IPS DF 6.9 (cell line): ENCODE measurements around the gene IRAK1BP1.

Experiments
- DNase-seq: peaks from one replicate; pipeline ENCODE4 v3.0.0-alpha.2; 2013; ENCODE audit warnings: low read depth, low spot score
- H3K27ac ChIP-seq: one replicate; pipeline ENCODE4 v1.5.1; 2013; ENCODE audit warnings: low read length, control low read depth
- H3K27me3 ChIP-seq: 2 replicates; pipeline ENCODE4 v1.6.1; 2013; ENCODE audit warnings: mild to moderate bottlenecking, low read length; ENCODE audit not compliant: control insufficient read depth, insufficient read depth
- H3K36me3 ChIP-seq: 2 replicates; pipeline ENCODE4 v1.6.1; 2013; ENCODE audit warnings: low read length; ENCODE audit not compliant: control insufficient read depth, insufficient read depth
- H3K4me1 ChIP-seq: 2 replicates; pipeline ENCODE4 v1.6.1; 2013; ENCODE audit warnings: low read length; ENCODE audit not compliant: control insufficient read depth, insufficient read depth
- H3K4me3 ChIP-seq: 2 replicates; pipeline ENCODE4 v1.5.1; 2013; ENCODE audit warnings: mild to moderate bottlenecking, low read length
- H3K9me3 ChIP-seq: 2 replicates; pipeline ENCODE4 v1.6.1; 2013; ENCODE audit warnings: low read length, inconsistent platforms; ENCODE audit not compliant: control insufficient read depth, insufficient read depth
- WGBS: extraction: QIAGEN DNeasy Blood & Tissue Kit; methylation state at CpG from one replicate; pipeline ENCODE4 v1.1.7; 2013; ENCODE audit warnings: mixed read lengths, missing lambda C conversion rate; ENCODE audit not compliant: insufficient read length, insufficient coverage; 5-methylcytosine and 5-hydroxymethylcytosine counted together

The IRAK1BP1 gene

DNA sequence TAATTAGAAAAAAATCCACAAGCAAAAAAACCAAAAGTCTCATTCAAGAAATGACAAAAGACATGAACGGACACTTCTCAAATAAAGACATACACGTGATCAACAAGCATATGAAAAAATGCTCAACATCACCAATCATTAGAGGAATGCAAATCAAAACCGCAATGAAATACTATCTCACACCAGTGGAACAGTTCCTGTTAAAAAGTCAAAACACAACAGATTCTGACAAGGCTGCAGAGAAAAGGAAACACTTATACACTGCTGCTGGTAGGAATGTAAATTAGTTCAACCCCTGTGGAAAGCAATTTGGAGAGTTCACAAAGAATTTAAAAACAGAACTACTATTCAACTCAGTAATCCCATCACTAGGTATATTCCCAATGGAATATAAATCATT is 58.0 kb downstream of the IRAK1BP1 start:
- no peaks in the 10 kb centered on the region for H3K4me1 ChIP-seq
- DNase-seq: no peak
- no peak overlapping the region for H3K27ac ChIP-seq
- peaks cover 2% of the 10 kb centered on the region; the same call in 1 of the 2 replicates for H3K9me3 ChIP-seq
- no CpG with 5 or more reads among the region's 3 CpGs for WGBS
- no peak overlapping the region for H3K4me3 ChIP-seq
- H3K36me3 ChIP-seq: no peaks in the 10 kb centered on the region
- H3K27me3 ChIP-seq: no peaks in the 10 kb centered on the region

DNA sequence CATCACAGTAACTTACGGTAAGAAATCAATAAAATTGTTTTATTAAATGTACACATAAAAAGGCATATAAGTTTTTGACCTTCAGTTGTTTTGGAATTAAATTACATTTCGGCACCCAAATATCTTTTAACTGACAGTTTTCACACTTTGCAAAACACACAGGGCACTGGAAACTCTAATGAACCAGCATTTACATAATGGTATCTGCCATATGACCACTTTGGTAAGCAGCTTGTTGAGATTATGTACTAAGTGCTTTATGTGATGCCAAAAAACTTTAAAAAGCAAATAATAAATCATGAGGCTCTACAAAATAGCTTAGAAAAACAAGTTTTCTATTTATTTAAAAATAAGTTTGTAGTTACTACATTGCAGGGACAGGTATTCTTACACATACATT is 68.2 kb downstream of the IRAK1BP1 start:
- no peaks in the 10 kb centered on the region for H3K27me3 ChIP-seq
- WGBS: no CpG with 5 or more reads among the region's 2 CpGs
- no peak overlapping the region for H3K4me3 ChIP-seq
- no peaks in the 10 kb centered on the region; the same call in 1 of the 2 replicates for H3K36me3 ChIP-seq
- H3K9me3 ChIP-seq: no peaks in the 10 kb centered on the region
- no peak for DNase-seq
- H3K27ac ChIP-seq: no peak overlapping the region
- no peaks in the 10 kb centered on the region for H3K4me1 ChIP-seq

DNA sequence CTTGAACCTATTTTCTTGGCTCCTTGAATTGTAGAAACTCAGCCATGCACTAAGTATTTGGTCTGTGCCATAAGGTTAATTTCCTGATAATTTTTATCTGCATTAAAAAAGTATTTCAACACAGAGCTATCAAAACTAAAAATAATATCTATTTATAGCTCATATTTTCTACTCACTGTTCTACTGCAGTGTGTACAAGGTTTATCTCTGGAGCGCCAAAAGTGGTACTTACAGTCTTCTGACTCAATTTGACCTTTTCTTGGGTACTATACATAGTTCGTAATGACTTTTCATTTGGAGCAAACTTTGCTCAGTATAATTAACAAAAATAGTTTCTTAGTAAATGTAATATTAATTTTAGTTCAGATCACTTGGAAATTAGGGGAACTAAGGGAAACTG is 69.2 kb downstream of the IRAK1BP1 start:
- no peak overlapping the region for H3K4me3 ChIP-seq
- H3K27ac ChIP-seq: no peak overlapping the region
- WGBS: no CpG with 5 or more reads among the region's 2 CpGs
- no peaks in the 10 kb centered on the region for H3K4me1 ChIP-seq
- no peaks in the 10 kb centered on the region for H3K27me3 ChIP-seq
- DNase-seq: no peak
- H3K36me3 ChIP-seq: no peaks in the 10 kb centered on the region; the same call in 1 of the 2 replicates
- H3K9me3 ChIP-seq: no peaks in the 10 kb centered on the region

DNA sequence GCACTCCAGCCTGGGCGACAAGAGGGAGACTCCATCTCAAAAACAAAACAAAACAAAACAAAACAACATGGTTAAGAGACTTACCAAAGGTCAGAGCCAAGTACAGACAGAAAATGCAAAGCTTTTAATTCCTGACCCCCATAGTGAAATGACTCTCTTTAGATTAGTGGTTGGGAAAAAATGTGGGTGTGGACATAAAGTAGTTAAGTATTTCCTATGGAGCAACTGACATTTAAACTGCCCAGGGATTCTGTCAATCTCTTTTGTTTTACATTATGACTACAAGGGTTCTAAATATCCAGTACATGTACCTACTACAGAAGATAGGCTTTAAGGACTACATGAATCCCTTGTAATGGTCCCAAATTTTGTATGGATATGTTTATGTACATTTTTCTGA is 75.1 kb downstream of the IRAK1BP1 start:
- no peaks in the 10 kb centered on the region for H3K9me3 ChIP-seq
- H3K4me3 ChIP-seq: no peak overlapping the region
- no CpG with 5 or more reads among the region's 1 CpG for WGBS
- H3K36me3 ChIP-seq: peaks cover 2% of the 10 kb centered on the region; the same call in 1 of the 2 replicates
- no peak for DNase-seq
- H3K4me1 ChIP-seq: no peaks in the 10 kb centered on the region
- no peaks in the 10 kb centered on the region for H3K27me3 ChIP-seq
- H3K27ac ChIP-seq: no peak overlapping the region

DNA sequence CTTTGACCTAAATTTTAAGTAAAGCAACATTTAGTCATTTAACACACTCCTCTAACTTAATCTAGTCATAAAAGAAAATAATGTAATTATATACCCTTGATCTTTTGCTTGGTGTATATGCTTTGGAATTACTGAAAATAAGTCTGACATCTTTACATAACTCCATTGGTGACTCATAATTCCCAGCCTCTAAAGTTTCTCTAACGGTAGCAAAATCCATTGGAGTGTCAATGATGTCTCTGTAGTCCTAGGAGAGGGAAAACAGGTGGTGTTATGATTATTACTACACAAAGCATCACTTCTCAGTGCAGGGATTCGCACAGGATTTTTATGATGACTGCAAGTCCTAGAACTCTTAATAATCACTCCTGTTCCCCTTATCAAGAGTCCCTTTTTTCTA is 80.2 kb downstream of the IRAK1BP1 start:
- no CpG with 5 or more reads among the region's 2 CpGs for WGBS
- Histone ChIP-seq H3K27me3 (no peaks in the 10 kb centered on the region), H3K36me3 (peaks cover 10% of the 10 kb centered on the region; the same call in 1 of the 2 replicates), H3K9me3 (no peaks in the 10 kb centered on the region), H3K4me3 (no peak overlapping the region), H3K4me1 (no peaks in the 10 kb centered on the region; the same call in 1 of the 2 replicates), H3K27ac (no peak overlapping the region)
- no peak for DNase-seq

DNA sequence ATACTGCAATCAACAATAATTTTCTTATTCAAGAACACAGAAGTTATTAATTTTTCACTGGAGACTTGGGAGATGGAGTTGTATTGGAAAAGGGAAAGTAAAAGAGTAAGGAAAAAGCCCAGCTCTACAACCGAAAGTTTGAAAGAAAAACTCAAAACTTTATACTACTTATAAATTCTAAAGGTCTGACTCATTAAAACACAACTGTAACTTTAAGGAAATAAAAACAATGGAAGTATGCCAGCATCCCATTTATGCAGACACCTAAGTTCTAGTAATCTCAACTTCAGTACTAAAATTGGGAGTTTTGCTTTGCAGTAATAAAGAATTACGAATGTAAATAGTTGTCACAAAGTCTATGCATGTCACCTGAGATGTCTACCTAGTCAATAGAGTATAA is 80.6 kb downstream of the IRAK1BP1 start:
- WGBS: no CpG with 5 or more reads among the region's 2 CpGs

DNA sequence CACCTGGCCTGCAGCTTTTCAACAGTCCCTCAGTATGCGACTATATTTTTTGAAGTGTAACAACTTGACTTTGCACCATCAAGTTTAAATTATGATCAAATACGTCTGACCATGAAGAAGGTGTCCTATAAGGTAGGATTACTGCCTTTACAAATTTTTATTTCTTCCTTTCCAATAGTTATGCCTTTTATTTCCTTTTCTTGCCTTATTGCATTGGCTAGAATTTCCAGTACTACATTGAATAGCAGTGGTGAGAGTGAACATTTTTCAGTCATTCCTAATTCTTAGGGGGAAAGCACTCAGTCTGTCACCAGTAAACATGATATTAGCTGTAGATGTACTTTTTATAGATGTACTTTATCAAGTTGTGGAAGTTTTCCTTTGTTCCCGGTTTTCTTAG is 81.4 kb downstream of the IRAK1BP1 start:
- no CpG with 5 or more reads among the region's 3 CpGs for WGBS

More for the DNA sequence above, 80.6 kb downstream of the IRAK1BP1 start:
- no peak for DNase-seq
- H3K9me3 ChIP-seq: no peaks in the 10 kb centered on the region
- no peaks in the 10 kb centered on the region for H3K27me3 ChIP-seq
- H3K4me1 ChIP-seq: no peaks in the 10 kb centered on the region; the same call in 1 of the 2 replicates
- peaks cover 10% of the 10 kb centered on the region; the same call in 1 of the 2 replicates for H3K36me3 ChIP-seq
- H3K27ac ChIP-seq: no peak overlapping the region
- H3K4me3 ChIP-seq: no peak overlapping the region

DNA sequence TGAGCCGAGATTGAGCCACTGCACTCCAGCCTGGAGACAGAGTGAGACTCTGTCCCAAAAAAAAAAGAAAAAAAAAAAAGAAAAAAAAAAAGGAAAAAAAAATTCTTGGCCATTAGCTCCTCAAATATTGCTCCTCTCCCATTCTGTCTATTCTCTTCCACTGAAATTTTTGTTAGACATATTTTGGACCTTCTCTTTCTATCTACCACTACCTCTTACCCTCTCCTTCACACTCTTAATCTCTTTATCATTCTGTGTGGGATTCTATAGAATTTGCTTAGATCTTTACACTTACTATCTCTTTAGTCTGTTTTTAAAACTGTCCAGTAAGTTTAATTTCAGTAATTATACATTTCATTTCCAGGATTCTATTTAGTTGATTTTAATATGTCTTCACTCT is 85.0 kb downstream of the IRAK1BP1 start:
- Histone ChIP-seq H3K4me3 (no peak overlapping the region), H3K4me1 (no peaks in the 10 kb centered on the region; the same call in 1 of the 2 replicates)

More for the DNA sequence above, 81.4 kb downstream of the IRAK1BP1 start:
- Histone ChIP-seq H3K27me3 (no peaks in the 10 kb centered on the region), H3K4me3 (no peak overlapping the region), H3K4me1 (no peaks in the 10 kb centered on the region; the same call in 1 of the 2 replicates), H3K27ac (no peak overlapping the region), H3K36me3 (peaks cover 10% of the 10 kb centered on the region; the same call in 1 of the 2 replicates), H3K9me3 (no peaks in the 10 kb centered on the region)
- no peak for DNase-seq

More for the DNA sequence above, 85.0 kb downstream of the IRAK1BP1 start:
- no peak for DNase-seq
- WGBS: no CpG with 5 or more reads among the region's 1 CpG
- H3K36me3 ChIP-seq: peaks cover 8% of the 10 kb centered on the region; the same call in 1 of the 2 replicates
- H3K27ac ChIP-seq: no peak overlapping the region
- no peaks in the 10 kb centered on the region for H3K27me3 ChIP-seq
- H3K9me3 ChIP-seq: no peaks in the 10 kb centered on the region
